Memory B cell (primary cell): ENCODE measurements around the gene GRK5.
"Not testable (repeated sequence)": the region's sequence is repeated elsewhere in the genome, so short reads cannot be mapped to it uniquely, and the experiment has no call there.

Experiments used
- ATAC-seq: fragments of 150-1000 bp; cut with Tn5 transposase; 2 replicates; pipeline ENCODE4 v1.10.0; 2021; ENCODE audit warnings: low read depth, mild to moderate bottlenecking, moderate library complexity
- DNase-seq, 2 donors: peaks; one replicate each; pipeline ENCODE4 v3.0.0; 2022; ENCODE audit warnings: low spot score in 2 of 2
- H3K27ac Mint-ChIP-seq: one replicate; pipeline ENCODE4 v1.8.0; 2022; ENCODE audit warnings: mild to moderate bottlenecking, moderate library complexity, mixed read lengths
- H3K27me3 Mint-ChIP-seq: one replicate; pipeline ENCODE4 v1.8.0; 2022; ENCODE audit warnings: mixed read lengths
- H3K36me3 Mint-ChIP-seq: one replicate; pipeline ENCODE4 v1.8.0; 2022; ENCODE audit warnings: mild to moderate bottlenecking, mixed read lengths
- H3K4me1 Mint-ChIP-seq: one replicate; pipeline ENCODE4 v1.8.0; 2022; ENCODE audit warnings: mixed read lengths
- H3K4me3 Mint-ChIP-seq: one replicate; pipeline ENCODE4 v1.8.0; 2022; ENCODE audit warnings: mild to moderate bottlenecking, moderate library complexity, mixed read lengths
- H3K9me3 Mint-ChIP-seq: one replicate; pipeline ENCODE4 v1.8.0; 2022; ENCODE audit warnings: mixed read lengths

The GRK5 gene

DNA sequence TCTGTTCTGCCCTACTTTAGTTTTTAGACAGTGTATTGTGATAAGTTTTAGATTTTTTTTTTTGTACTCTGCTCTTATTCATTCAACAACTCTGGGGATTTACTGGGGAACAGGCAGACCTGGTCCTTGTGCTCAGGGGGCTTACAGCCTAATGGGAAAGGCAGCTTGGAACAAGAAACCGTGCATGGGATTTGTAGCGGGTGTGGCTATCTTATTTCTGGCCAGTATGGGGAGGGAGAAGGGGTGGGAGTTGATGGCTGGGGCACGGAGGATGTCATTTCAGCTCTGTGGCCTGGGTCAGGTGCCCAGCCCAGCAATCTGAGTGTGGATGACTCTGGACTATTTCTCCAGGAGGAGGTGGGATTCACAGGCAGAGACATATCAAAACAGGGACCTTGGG lies 47.0 kb downstream of the GRK5 start:
- Mint-ChIP-seq H3K4me3 (no peak overlapping the region), H3K27ac (peak overlapping the region; percentile 81), H3K4me1 (peaks cover 33% of the 10 kb centered on the region), H3K27me3 (no peaks in the 10 kb centered on the region), H3K36me3 (peaks cover 8% of the 10 kb centered on the region), H3K9me3 (no peaks in the 10 kb centered on the region)
- ATAC-seq (no peak), DNase-seq (no peak)

DNA sequence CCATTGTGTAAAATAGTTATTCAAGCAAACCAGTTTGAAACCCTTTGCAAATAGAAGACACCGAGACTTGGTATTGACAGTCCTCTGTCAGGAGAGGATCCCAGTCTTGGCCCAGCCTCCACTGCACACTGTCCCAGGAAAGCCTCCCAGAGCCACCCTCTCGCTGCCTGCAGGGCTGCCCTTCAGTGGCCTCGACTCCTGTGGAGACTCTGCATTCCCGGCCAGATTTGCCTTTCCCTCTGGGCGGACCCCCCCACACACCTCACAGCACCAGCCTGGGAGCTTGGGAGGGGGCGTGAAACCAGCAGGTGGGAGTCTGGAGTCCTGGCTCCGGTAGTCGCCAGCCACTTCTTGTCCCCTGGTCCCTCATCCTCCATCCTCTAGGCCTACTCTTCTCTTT lies 48.7 kb downstream of the GRK5 start:
- Mint-ChIP-seq H3K9me3 (no peaks in the 10 kb centered on the region), H3K27me3 (no peaks in the 10 kb centered on the region), H3K4me1 (peaks cover 26% of the 10 kb centered on the region), H3K36me3 (peaks cover 10% of the 10 kb centered on the region), H3K4me3 (no peak overlapping the region), H3K27ac (no peak overlapping the region)
- DNase-seq (no peak), ATAC-seq (no peak)

DNA sequence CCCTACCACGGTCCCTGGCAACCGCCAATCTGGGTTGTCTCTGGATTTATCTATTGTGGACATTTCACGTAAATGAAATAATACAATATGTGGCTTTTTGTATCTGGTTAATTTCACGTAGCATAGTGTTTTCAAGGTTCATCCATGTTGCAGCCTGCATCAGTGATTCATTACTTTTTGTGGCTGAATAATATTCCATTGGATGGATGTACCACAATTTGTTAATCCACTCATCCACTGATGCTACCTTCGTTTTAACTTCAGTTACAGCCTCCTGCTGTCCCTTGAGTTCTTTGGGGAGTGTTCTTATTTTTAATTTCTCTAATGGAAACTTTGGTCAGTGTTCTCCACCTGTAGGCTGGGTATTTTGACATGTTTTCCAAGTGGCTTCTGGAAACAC lies 49.5 kb downstream of the GRK5 start:
- no peak for DNase-seq
- no peak for ATAC-seq
- Mint-ChIP-seq H3K4me1 (peaks cover 23% of the 10 kb centered on the region), H3K9me3 (no peaks in the 10 kb centered on the region), H3K36me3 (peaks cover 8% of the 10 kb centered on the region), H3K4me3 (no peak overlapping the region), H3K27me3 (no peaks in the 10 kb centered on the region), H3K27ac (peak overlapping the region; percentile 25)

DNA sequence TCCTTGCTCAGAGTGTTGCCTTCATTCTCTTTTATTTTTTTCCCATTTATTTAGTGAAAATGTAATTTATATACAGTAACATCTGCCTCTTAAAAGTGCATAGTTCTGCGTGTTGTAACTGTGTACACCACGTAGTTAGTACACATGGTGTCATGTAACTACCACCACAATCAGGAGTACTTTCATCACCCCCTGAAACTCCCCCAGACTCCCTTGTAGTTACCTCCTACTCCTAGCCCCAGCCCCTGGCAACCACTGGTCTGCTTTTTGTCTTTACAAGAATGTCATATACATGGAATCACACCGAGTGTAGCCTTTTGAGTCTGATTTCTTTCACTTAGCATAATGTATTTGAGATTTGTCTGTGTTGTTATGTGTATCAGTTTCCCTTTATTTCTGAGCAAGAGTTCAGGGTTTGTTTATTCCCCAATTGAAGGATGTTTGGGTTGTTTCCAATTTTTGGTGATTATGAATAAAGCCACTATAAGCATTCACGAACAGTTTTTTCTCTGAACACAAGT lies 50.6 kb downstream of the GRK5 start:
- Mint-ChIP-seq H3K9me3 (no peaks in the 10 kb centered on the region), H3K27ac (peak overlapping the region; percentile 66), H3K4me3 (no peak overlapping the region), H3K27me3 (no peaks in the 10 kb centered on the region), H3K36me3 (peaks cover 8% of the 10 kb centered on the region), H3K4me1 (peaks cover 21% of the 10 kb centered on the region)
- no peak for ATAC-seq
- no peak for DNase-seq

DNA sequence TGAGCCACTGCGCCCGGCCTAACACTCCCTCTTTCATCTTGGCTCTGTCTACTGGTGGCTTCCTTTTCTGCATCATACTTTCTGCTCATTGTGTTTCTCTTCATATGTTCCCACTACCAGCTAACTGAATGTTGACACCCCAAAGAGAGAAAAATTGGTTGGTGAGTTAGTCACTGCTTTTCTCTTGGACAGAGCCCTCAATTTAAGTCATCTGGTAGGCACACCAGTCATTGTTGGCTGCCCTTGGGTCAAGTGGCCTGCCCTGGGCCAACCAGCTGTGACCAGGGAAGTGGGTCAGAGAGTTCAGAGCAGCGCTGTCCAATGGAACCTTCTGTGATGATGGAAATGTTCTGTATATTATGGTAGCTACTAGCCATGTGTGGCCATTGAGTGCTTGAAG lies 52.0 kb downstream of the GRK5 start:
- Mint-ChIP-seq H3K4me1 (peaks cover 13% of the 10 kb centered on the region), H3K36me3 (peaks cover 11% of the 10 kb centered on the region), H3K9me3 (no peaks in the 10 kb centered on the region), H3K27me3 (no peaks in the 10 kb centered on the region), H3K27ac (peak overlapping the region; percentile 73), H3K4me3 (no peak overlapping the region)
- no peak for DNase-seq
- no peak for ATAC-seq

DNA sequence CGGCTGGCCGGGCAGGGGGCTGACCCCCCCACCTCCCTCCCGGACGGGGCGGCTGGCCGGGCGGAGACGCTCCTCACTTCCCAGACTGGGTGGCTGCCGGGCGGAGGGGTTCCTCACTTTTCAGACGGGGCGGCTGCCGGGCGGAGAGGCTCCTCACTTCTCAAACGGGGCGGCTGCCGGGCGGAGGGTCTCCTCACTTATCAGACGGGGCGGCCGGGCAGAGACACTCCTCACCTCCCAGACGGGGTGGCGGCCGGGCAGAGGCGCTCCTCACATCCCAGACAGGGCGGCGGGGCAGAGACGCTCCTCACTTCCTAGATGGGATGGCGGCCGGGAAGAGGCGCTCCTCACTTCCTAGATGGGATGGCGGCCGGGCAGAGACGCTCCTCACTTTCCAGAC lies 53.6 kb downstream of the GRK5 start:
- ATAC-seq: not testable (repeated sequence)

DNA sequence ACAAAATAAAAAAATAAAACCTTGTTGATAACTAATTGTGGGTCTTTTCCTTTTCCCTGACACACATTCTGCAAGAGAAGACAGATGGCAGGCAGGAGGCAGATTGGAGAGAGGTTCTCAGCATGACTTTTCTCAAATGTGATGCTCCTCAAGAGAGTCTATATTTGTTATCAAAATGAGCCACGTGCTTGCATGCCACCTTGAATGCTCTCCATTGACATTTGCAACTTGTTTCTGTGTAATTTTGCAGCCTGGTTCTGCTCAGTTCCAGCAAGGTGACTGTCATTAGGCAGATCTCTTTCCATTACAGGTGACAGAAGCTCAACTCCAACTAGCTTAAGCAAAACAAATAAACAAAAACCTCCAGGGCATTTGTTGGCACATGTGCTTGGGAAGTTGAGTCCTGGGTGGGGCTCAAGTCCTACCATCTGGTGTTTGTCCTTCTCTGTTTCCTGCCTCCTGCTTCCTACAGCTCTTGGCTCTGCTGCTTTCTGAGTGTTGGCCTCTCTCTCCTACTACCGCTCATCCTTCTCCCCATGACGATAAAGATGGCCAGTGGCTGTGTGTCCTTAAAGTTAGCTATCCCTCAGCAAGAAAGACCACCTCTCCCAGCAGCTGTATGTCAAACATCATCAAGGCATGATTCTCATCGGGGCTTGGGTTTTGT lies 56.7 kb downstream of the GRK5 start:
- H3K36me3 Mint-ChIP-seq: peaks cover 9% of the 10 kb centered on the region
- peaks cover 14% of the 10 kb centered on the region for H3K4me1 Mint-ChIP-seq
- DNase-seq (no peak), ATAC-seq (no peak)
- H3K4me3 Mint-ChIP-seq: peak overlapping the region; percentile 39
- H3K27me3 Mint-ChIP-seq: no peaks in the 10 kb centered on the region
- H3K9me3 Mint-ChIP-seq: no peaks in the 10 kb centered on the region
- peak overlapping the region; percentile 100 for H3K27ac Mint-ChIP-seq

More for the DNA sequence above, 53.6 kb downstream of the GRK5 start:
- not testable (repeated sequence) for H3K27me3 Mint-ChIP-seq, DNase-seq, H3K9me3 Mint-ChIP-seq, H3K27ac Mint-ChIP-seq, H3K4me3 Mint-ChIP-seq
- Mint-ChIP-seq H3K36me3 (peaks cover 14% of the 10 kb centered on the region), H3K4me1 (peaks cover 15% of the 10 kb centered on the region)

DNA sequence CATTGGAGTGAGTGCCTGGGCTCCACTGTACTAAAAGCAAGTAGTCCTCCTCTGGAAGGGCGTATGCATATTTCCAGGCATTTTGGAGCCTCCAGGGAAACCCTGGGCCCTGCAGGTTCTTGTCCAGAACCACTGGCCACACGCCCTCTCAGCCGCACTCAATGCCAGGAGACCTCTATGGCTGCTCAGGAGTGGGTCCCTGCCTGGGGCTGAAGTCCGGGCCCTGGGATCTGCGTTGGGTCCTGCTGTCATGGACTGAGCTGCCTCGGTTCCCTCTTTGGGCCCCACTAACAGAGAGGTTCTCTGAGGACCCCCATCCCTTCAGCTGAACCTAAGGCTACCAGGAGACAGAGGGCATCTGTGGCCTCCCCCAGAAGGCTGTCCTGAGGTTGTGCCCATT lies 58.3 kb downstream of the GRK5 start:
- no peak overlapping the region for H3K4me3 Mint-ChIP-seq

DNA sequence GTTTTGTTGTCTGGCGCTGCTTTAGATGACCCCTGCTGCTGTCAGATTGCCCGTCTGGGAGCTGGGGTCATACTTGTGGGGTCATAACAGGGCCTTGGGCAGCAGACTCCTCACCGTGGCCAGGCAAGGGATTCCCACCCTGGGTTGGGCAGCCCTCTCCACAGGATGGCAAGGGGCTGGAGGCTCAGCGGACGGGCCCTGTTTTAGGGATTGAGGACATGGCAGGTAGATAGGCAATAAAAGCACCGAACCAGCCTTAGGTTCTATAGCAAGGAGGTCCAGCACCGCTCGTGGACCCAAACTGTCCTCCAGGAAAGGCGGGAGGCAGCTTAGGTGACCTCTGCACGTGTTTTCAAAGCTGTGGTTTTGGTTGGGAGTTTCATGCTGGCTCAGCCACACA lies 60.0 kb downstream of the GRK5 start:
- Mint-ChIP-seq H3K27ac (peak overlapping the region; percentile 100), H3K4me3 (no peak overlapping the region), H3K36me3 (peaks cover 6% of the 10 kb centered on the region), H3K9me3 (no peaks in the 10 kb centered on the region), H3K27me3 (no peaks in the 10 kb centered on the region), H3K4me1 (peaks cover 38% of the 10 kb centered on the region)
- no peak for ATAC-seq
- no peak for DNase-seq

More for the DNA sequence above, 58.3 kb downstream of the GRK5 start:
- ATAC-seq (no peak), DNase-seq (no peak)
- peaks cover 25% of the 10 kb centered on the region for H3K4me1 Mint-ChIP-seq
- H3K36me3 Mint-ChIP-seq: peaks cover 6% of the 10 kb centered on the region
- no peaks in the 10 kb centered on the region for H3K27me3 Mint-ChIP-seq
- no peaks in the 10 kb centered on the region for H3K9me3 Mint-ChIP-seq
- peak overlapping the region; percentile 100 for H3K27ac Mint-ChIP-seq

DNA sequence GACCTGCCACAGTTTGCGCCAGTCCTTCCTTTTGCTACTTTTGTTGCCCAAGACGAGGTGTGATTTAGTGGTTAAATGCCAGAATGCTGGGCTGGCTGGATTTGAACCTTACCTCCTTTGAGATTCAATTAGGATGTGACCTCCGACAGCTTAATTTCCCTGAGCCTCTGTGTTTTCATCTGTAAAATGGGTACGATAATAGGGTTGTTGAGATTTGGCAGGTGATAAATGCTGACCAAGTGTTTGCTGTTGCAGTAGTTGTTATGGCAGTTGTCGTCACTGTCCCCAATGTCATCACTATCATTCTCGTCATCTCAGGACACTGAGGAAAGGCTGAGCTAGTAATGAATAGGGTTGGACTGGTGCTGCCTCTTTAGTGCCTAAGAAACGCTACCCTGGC lies 61.1 kb downstream of the GRK5 start:
- Mint-ChIP-seq H3K27ac (peak overlapping the region; percentile 100), H3K36me3 (peaks cover 4% of the 10 kb centered on the region), H3K4me1 (peaks cover 42% of the 10 kb centered on the region), H3K4me3 (no peak overlapping the region), H3K9me3 (no peaks in the 10 kb centered on the region), H3K27me3 (no peaks in the 10 kb centered on the region)
- no peak for ATAC-seq
- DNase-seq: no peak

DNA sequence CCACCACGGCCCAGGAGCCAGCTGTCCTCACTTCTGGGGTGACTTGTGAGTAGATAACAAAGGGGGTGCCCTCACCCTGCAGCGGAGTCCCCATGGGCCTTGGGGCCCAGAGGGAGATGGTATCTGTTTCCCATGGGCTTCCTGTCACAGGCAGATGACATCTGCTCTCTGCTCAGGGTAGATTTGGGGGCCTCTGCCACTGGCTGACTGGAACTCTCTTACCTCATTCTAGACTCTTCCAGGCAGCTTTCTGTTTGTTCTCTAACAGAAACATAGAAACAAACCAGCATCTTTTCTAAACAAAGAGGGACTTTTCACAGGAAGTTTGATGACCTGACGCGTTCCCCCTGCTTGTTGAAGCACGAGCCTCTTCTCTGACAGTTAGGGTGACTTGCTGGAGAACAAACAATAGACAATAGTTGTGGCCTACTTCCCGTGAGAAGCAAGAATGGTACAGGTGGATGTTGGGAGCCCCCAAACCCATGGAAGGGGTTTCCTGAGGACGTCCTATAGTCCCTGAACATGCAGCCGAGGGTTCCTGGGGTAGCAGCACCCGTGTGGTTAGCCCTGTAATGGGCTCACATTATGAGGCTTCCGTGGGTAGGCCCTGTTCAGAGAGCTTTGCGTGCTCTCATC lies 61.6 kb downstream of the GRK5 start:
- Mint-ChIP-seq H3K27me3 (no peaks in the 10 kb centered on the region), H3K36me3 (peaks cover 3% of the 10 kb centered on the region), H3K4me3 (peak overlapping the region; percentile 60), H3K27ac (peak overlapping the region; percentile 100), H3K9me3 (no peaks in the 10 kb centered on the region), H3K4me1 (peaks cover 45% of the 10 kb centered on the region)
- ATAC-seq (peak; percentile 82), DNase-seq (peak; percentile 73 to 88)

DNA sequence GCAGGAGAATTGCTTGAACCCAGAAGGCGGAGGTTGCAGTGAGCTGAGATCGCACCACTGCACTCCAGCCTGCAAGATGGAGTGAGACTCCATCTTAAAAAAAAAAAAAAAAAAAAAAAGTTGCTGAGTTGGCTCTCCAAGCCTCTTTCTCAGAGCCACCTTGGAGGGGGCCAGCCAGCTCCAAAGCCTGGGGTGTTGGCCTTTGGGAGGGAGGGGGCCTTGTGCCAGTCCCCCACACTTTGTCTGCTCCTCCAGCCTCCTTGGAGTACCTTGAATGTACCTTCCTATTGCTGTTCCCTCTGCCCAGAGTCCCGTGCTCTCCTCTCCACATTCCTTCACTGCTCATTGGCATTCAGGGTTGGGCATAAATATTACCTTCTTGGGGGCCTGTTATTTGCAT lies 62.4 kb downstream of the GRK5 start:
- peaks cover 44% of the 10 kb centered on the region for H3K4me1 Mint-ChIP-seq
- H3K27me3 Mint-ChIP-seq: no peaks in the 10 kb centered on the region
- peak overlapping the region; percentile 100 for H3K27ac Mint-ChIP-seq
- peak overlapping the region; percentile 59 for H3K4me3 Mint-ChIP-seq
- peaks cover 3% of the 10 kb centered on the region for H3K36me3 Mint-ChIP-seq
- DNase-seq: no peak
- no peak for ATAC-seq
- no peaks in the 10 kb centered on the region for H3K9me3 Mint-ChIP-seq

DNA sequence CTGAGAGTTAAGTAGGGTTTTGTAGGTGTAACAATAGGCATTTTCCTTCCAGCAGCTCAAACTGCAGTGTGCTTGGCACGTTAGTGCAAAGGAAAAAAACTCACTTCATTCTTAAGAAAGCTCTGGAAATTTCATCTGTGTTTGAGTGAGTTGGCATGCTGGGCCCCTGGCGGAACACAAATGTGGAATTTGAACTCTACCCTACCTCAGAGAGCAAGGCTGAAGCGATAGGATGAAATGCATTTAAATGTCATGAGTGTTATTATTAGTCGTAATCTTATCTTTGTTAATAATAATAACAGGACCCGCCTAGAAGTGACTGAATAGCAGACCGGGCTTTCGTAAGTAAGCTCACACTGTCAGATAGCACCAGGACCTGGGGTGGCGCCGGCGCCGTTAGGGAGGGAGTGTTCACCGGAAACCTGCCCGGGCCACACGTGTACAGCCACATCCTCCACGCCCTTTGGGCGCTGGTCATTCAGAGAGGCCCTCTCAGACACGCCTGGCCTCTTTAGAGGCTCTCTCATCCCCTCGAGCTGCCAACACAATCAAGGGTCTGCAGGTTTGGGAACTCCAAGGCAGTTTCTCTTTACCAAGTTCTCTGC lies 63.5 kb downstream of the GRK5 start:
- Mint-ChIP-seq H3K4me1 (peaks cover 54% of the 10 kb centered on the region), H3K9me3 (no peaks in the 10 kb centered on the region)
- peak; percentile 62 for DNase-seq

DNA sequence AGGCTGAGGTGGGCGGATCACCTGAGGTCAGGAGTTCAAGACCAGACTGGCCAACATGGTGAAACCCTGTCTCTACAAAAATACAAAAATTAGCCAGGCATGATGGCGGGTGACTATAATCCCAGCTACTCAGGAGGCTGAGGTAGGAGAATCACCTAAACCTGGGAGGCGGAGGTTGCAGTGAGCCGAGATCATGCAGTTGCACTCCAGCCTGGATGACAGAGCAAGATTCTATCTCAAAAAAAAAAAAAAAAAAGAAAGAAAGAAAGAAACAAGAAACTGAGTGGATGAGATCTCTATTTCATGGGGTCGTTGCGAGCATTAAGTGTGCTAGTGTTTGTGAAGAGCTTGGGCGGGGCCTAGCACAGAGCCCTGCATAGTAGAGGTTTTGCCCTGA lies 65.0 kb downstream of the GRK5 start:
- not testable (repeated sequence) for H3K4me3 Mint-ChIP-seq

More for the DNA sequence above, 63.5 kb downstream of the GRK5 start:
- H3K27me3 Mint-ChIP-seq: no peaks in the 10 kb centered on the region
- H3K27ac Mint-ChIP-seq: peak overlapping the region; percentile 100
- peaks cover 2% of the 10 kb centered on the region for H3K36me3 Mint-ChIP-seq
- H3K4me3 Mint-ChIP-seq: peak overlapping the region; percentile 79
- ATAC-seq: peak; percentile 33

More for the DNA sequence above, 65.0 kb downstream of the GRK5 start:
- not testable (repeated sequence) for H3K36me3 Mint-ChIP-seq, H3K9me3 Mint-ChIP-seq, ATAC-seq, H3K27me3 Mint-ChIP-seq, DNase-seq
- Mint-ChIP-seq H3K27ac (peak overlapping the region; percentile 100), H3K4me1 (peaks cover 54% of the 10 kb centered on the region)
